HepG2 (cell line): Measurements from ENCODE around the gene KIF5B. TPM values are rescaled to one million over a fixed set of nuclear protein-coding genes. Genes with fewer than 3 reads are reported as not detected.
A peak's percentile ranks its signal among the peaks of the same experiment; 100 is the strongest.

Experiments used
- AFF4 ChIP-seq: sonication (generic); formaldehyde crosslinking; IDR thresholded peaks from 2 replicates; pipeline ENCODE4 v1.4.0; 2020; ENCODE audit warnings: missing genetic modification reagents
- ATF2 ChIP-seq: sonication (generic); formaldehyde crosslinking; IDR thresholded peaks from 2 replicates; pipeline ENCODE4 v1.4.0; 2020; ENCODE audit warnings: missing genetic modification reagents
- BRD4 ChIP-seq: sonication (generic); formaldehyde crosslinking; IDR thresholded peaks from 2 replicates; pipeline ENCODE4 v1.4.0; 2020; ENCODE audit warnings: missing genetic modification reagents
- CREM ChIP-seq, 2 experiments: sonication (generic) in 1 of 2; formaldehyde crosslinking in 1 of 2; IDR thresholded peaks; 2 replicates each; pipeline versions ENCODE4 v1.4.0 to v1.6.1; 2016 to 2020; ENCODE audit warnings: antibody characterized with exemption in 1 of 2, mild to moderate bottlenecking in 1 of 2, missing genetic modification reagents in 1 of 2
- CTCF ChIP-seq: sonication (generic); formaldehyde crosslinking; IDR thresholded peaks from 2 replicates; pipeline ENCODE4 v1.5.0; 2020; ENCODE audit warnings: mild to moderate bottlenecking, missing genetic modification reagents, moderate library complexity
- FOXC1 ChIP-seq: sonication (generic); formaldehyde crosslinking; IDR thresholded peaks from 2 replicates; pipeline ENCODE4 v1.8.0; 2022; ENCODE audit warnings: mild to moderate bottlenecking, missing genetic modification reagents, borderline replicate concordance
- KLF16 ChIP-seq, 2 experiments: sonication (generic) in 1 of 2; formaldehyde crosslinking in 1 of 2; IDR thresholded peaks; 2 replicates each; pipeline versions ENCODE4 v1.6.1 to v1.8.0; 2016 to 2023; ENCODE audit warnings: missing genetic modification reagents in 2 of 2, missing compliant biosample characterization in 1 of 2
- NCOA1 ChIP-seq: sonication (generic); formaldehyde crosslinking; IDR thresholded peaks from 2 replicates; pipeline ENCODE4 v1.9.0; 2021; ENCODE audit warnings: missing genetic modification reagents
- POGZ ChIP-seq: sonication (generic); formaldehyde crosslinking; IDR thresholded peaks from 2 replicates; pipeline ENCODE4 v1.4.0; 2020; ENCODE audit warnings: mild to moderate bottlenecking, missing genetic modification reagents
- SMARCE1 ChIP-seq: fragments of 450-650 bp; IDR thresholded peaks from 2 replicates; pipeline ENCODE4 v1.6.1; 2017; ENCODE audit warnings: borderline replicate concordance
- ZNF333 ChIP-seq: sonication (generic); formaldehyde crosslinking; IDR thresholded peaks from 2 replicates; pipeline ENCODE4 v1.4.0; 2020; ENCODE audit warnings: mild to moderate bottlenecking, missing genetic modification reagents, borderline replicate concordance
- ZNF451 ChIP-seq: sonication (generic); formaldehyde crosslinking; IDR thresholded peaks from 2 replicates; pipeline ENCODE4 v1.5.0; 2020; ENCODE audit warnings: mild to moderate bottlenecking, missing genetic modification reagents
- ZNF576 ChIP-seq: sonication (generic); formaldehyde crosslinking; IDR thresholded peaks from 2 replicates; pipeline ENCODE4 v1.4.0; 2020; ENCODE audit warnings: mild to moderate bottlenecking, missing genetic modification reagents
- ZNF616 ChIP-seq: sonication (generic); formaldehyde crosslinking; IDR thresholded peaks from 2 replicates; pipeline ENCODE4 v1.5.0; 2020; ENCODE audit warnings: low read depth, mild to moderate bottlenecking, missing genetic modification reagents
- ZNF703 ChIP-seq: sonication (generic); formaldehyde crosslinking; IDR thresholded peaks from 2 replicates; pipeline ENCODE4 v1.5.1; 2020; ENCODE audit warnings: missing genetic modification reagents, mild to moderate bottlenecking, moderate library complexity, borderline replicate concordance
- ZNF710 ChIP-seq: sonication (generic); formaldehyde crosslinking; IDR thresholded peaks from 2 replicates; pipeline ENCODE4 v1.5.0; 2020; ENCODE audit warnings: mild to moderate bottlenecking, missing genetic modification reagents, borderline replicate concordance
- polyA plus RNA-seq, 8 experiments: library from polyadenylated mRNA; depleted of rRNA in 3 of 8; stranded (reverse) in 7 of 8; unstranded in 1 of 8; fragments of >200 nt; fragmentation: Illumina TruSeq in 4 of 8; extraction: Trizol in 4 of 8; gene quantifications; 2 replicates each; pipeline versions ENCODE4 v1.2.1 to v1.2.3, GENCODE V29; 2011 to 2016; ENCODE audit warnings: low read depth in 4 of 8, missing spikeins in 1 of 8, mixed read lengths in 1 of 8; ENCODE audit not compliant: insufficient read depth in 1 of 8
- total RNA-seq, 5 experiments: library from RNA; depleted of rRNA; stranded (reverse); fragments of >200 nt; fragmentation: Illumina TruSeq; extraction: Trizol; gene quantifications; 2 replicates each; pipeline ENCODE4 v1.2.3, GENCODE V29; 2016; ENCODE audit warnings: low read depth in 1 of 5

Gene KIF5B
- total and polyA plus RNA-seq, 2 of the 13 experiments (the other 11 are each of a cell fraction or from before 2014, with no cell fraction given), result 34.3 to 133 TPM

- TF ChIP-seq ZNF710 (CRISPR knock-in tag) (peak; percentile 41; the same call in 1 of the 2 replicates), CREM (IDR thresholded peaks at IDR 0.05) (0 out of 2 replicates have a peak, but pooled peaks have one; percentile 29), CREM (CRISPR knock-in tag; IDR thresholded peaks at IDR 0.05) (no peak), BRD4 (CRISPR knock-in tag) (no peak), AFF4 (CRISPR knock-in tag) (no peak), ZNF703 (CRISPR knock-in tag) (peak; percentile 19; the same call in 1 of the 2 replicates), ZNF616 (no peak; the same call in 1 of the 2 replicates), KLF16 (CRISPR knock-in tag; IDR thresholded peaks at IDR 0.05) (peak; percentile 17 to 35; a peak in 2 of 4 replicates), SMARCE1 (no peak), ZNF451 (CRISPR knock-in tag) (peak; percentile 33; the same call in 1 of the 2 replicates), CTCF (CRISPR knock-in tag) (peak; percentile 30; the same call in 1 of the 2 replicates), ZNF576 (CRISPR knock-in tag) (0 out of 2 replicates have a peak, but pooled peaks have one; percentile 17), FOXC1 (CRISPR knock-in tag) (0 out of 2 replicates have a peak, but pooled peaks have one; percentile 32), NCOA1 (CRISPR knock-in tag) (0 out of 2 replicates have a peak, but pooled peaks have one; percentile 45), POGZ (CRISPR knock-in tag) (peak; percentile 58), ZNF333 (CRISPR knock-in tag) (peak; percentile 67; the same call in 1 of the 2 replicates), ATF2 (CRISPR knock-in tag) (peak; percentile 14; the same call in 1 of the 2 replicates)
Observed at GRCh38 chr10:32055478-32056135, 618 bp downstream of the KIF5B start (continued).
